Measurements from ENCODE around the gene TEPSIN.

DNA sequence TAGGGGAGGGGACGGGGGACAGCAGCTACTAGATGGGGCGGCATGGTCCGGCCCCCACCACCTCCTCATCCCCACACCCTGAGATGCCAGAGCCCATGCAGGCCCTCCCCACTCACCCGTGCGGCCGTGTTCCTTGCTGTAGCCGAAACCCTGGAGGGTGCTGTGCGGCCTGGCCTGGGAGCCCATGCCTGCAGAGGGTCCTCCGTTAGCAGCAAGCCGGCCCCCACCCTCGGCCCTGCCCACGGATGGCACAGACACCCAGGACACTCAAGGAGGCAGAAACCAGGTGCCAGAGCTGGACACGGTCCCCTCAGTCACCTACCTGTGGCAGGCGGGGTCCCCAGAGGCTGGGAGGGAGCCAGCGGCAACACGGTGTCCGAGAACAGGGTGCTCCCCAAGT lies 5.5 kb downstream of the TEPSIN start:
- TF ChIP-seq CTCF (IDR thresholded peaks at IDR 0.05; ENCODE audit: low read depth, low read length, missing input control) (no peak), TAF1 (conservative IDR thresholded peaks at IDR 0.05) (no peak), EGR1 (IDR thresholded peaks at IDR 0.05; ENCODE audit: low read depth in 2 of 2) (no peak), REST (IDR thresholded peaks at IDR 0.05) (no peak), YY1 (IDR thresholded peaks at IDR 0.05) (no peak), HNF4G (IDR thresholded peaks at IDR 0.05) (no peak), SP1 (IDR thresholded peaks at IDR 0.05) (no peak)
